Lower leg skin (tissue), 3 donors: ENCODE results near the gene DGKB.

Source experiments
- CTCF ChIP-seq, 3 donors: fragments of 450-650 bp; IDR thresholded peaks; one replicate each; pipeline ENCODE4 v1.5.1; 2016; ENCODE audit warnings: antibody characterized with exemption in 3 of 3, mild to moderate bottlenecking in 3 of 3, moderate library complexity in 2 of 3
- POLR2A ChIP-seq, 2 donors: fragments of 450-650 bp; IDR thresholded peaks; one replicate each; pipeline ENCODE4 v1.6.1; 2016 to 2017; ENCODE audit warnings: antibody characterized with exemption in 2 of 2, mild to moderate bottlenecking in 1 of 2, moderate library complexity in 1 of 2

DNA sequence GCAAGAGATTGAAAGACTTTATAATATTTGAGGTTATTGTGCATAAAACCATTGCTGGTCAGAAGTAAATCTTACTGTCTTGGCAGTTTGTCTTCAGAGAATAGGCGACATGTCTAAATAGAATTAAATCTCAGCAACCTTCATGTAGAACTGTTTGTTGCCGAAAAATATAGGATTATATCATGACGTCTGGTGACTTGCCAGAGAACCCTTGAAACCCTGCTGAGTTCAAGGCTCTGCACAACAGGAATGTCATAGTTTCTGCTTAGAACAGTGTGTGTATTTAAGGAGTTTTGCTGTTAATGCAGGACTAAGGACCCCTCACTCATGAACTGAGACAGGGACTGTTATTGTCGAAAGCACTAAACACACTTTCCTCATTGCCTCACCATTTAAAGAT lies 706.7 kb downstream of the DGKB start:
- TF ChIP-seq CTCF (IDR thresholded peaks at IDR 0.05) (no peak), POLR2A (IDR thresholded peaks at IDR 0.05) (no peak)
